ENCODE measurements around the gene ZBTB12.

- TF ChIP-seq CTCF (IDR thresholded peaks at IDR 0.05) = no peak
- TF ChIP-seq ZFX (IDR thresholded peaks at IDR 0.05; ENCODE audit: borderline replicate concordance) = no peak
These were observed 17.9 kb upstream of the ZBTB12 start for GRCh38 chr6:31919624-31920303.
